ENCODE data around the gene UST.

- no peak for TF ChIP-seq CTCF (conservative IDR thresholded peaks at IDR 0.05 in 1 of 2, IDR thresholded peaks at IDR 0.05 in 1 of 2; ENCODE audit: extremely low read depth in 1 of 2, insufficient read depth in 1 of 2, low read depth in 1 of 2, low read length in 2 of 2)
- TF ChIP-seq EZH2 (IDR thresholded peaks at IDR 0.05; ENCODE audit: borderline replicate concordance, low read length), result no peak
Observed at GRCh38 chr6:149122850-149123821, 376.3 kb downstream of the UST start.

Data from mammary epithelial cell (primary cell).